HL-60 (cell line): ENCODE measurements around the gene C3orf20.

Experiments
- DNase-seq, 2 experiments: peaks; one replicate each; pipeline ENCODE4 v3.0.0-alpha.2; 2010 to 2020; ENCODE audit warnings: low read depth in 1 of 2, low spot score in 1 of 2
- H3K27ac ChIP-seq: fragments of 250-450 bp; sonication (Bioruptor Pico); replicated peaks from 2 replicates; pipeline ENCODE4 v1.5.1; 2020; ENCODE audit warnings: mild to moderate bottlenecking, moderate library complexity
- H3K27me3 ChIP-seq: fragments of 250-450 bp; sonication (Bioruptor Pico); 2 replicates; pipeline ENCODE4 v1.5.1; 2021; ENCODE audit warnings: mild to moderate bottlenecking, moderate library complexity; ENCODE audit not compliant: insufficient read depth, poor library complexity, severe bottlenecking
- H3K4me3 ChIP-seq: replicated peaks from 2 replicates; pipeline ENCODE4 v1.5.1; 2011; ENCODE audit warnings: mild to moderate bottlenecking, control low read depth, low read length; ENCODE audit not compliant: insufficient read depth
- CTCF ChIP-seq: IDR thresholded peaks from one replicate; pipeline ENCODE4 v1.5.1; 2011; ENCODE audit warnings: low read length, control low read depth, inconsistent platforms; ENCODE audit not compliant: insufficient read depth
- GABPA ChIP-seq: IDR thresholded peaks from 2 replicates; pipeline ENCODE4 v1.6.1; 2012; ENCODE audit warnings: low read depth
- POLR2AphosphoS5 ChIP-seq: IDR thresholded peaks from 2 replicates; pipeline ENCODE4 v1.6.1; 2012; ENCODE audit warnings: low read depth
- REST ChIP-seq: IDR thresholded peaks from 2 replicates; pipeline ENCODE4 v1.6.1; 2012; ENCODE audit warnings: low read depth; ENCODE audit not compliant: insufficient replicate concordance
- SPI1 ChIP-seq: IDR thresholded peaks from 2 replicates; pipeline ENCODE4 v1.6.1; 2012; ENCODE audit warnings: low read depth, mild to moderate bottlenecking, borderline replicate concordance

Gene C3orf20

GRCh38 chr3:14775563-14775962 lies 100.6 kb downstream of the C3orf20 start:
- DNase-seq = no peak
- TF ChIP-seq REST (no peak), SPI1 (no peak), CTCF (no peak), POLR2AphosphoS5 (no peak), GABPA (no peak)
- no peak overlapping the region for H3K4me3 ChIP-seq
- no peaks in the 10 kb centered on the region for H3K27me3 ChIP-seq
- no peak overlapping the region for H3K27ac ChIP-seq

- no peak for DNase-seq
- H3K4me3 ChIP-seq = no peak overlapping the region
- H3K27ac ChIP-seq = no peak overlapping the region
- TF ChIP-seq POLR2AphosphoS5 (no peak), GABPA (no peak), SPI1 (no peak), REST (no peak), CTCF (no peak)
- H3K27me3 ChIP-seq = no peaks in the 10 kb centered on the region
These were observed 104.2 kb downstream of the C3orf20 start for GRCh38 chr3:14779069-14779685.

- TF ChIP-seq POLR2AphosphoS5 (no peak), CTCF (peak; percentile 85), SPI1 (no peak)
These were observed 106.1 kb downstream of the C3orf20 start for GRCh38 chr3:14780927-14781507.

More at GRCh38 chr3:14780927-14781507, 106.1 kb downstream of the C3orf20 start:
- Histone ChIP-seq H3K4me3 (no peak overlapping the region), H3K27me3 (no peaks in the 10 kb centered on the region), H3K27ac (no peak overlapping the region)
- peak; percentile 25 to 78 for DNase-seq
